GM23248 (cell line): ENCODE measurements around the gene ZSWIM4.

Source experiments
- EZH2 ChIP-seq: fragments of 200-600 bp; sonication (generic); IDR thresholded peaks from 2 replicates; pipeline ENCODE4 v1.6.1; 2018; ENCODE audit warnings: antibody characterized with exemption, mild to moderate bottlenecking; ENCODE audit not compliant: insufficient read depth, poor library complexity, severe bottlenecking
- EZH2phosphoT487 ChIP-seq: fragments of 200-600 bp; sonication (generic); IDR thresholded peaks from 2 replicates; pipeline ENCODE4 v1.6.1; 2018; ENCODE audit warnings: antibody characterized with exemption, moderate library complexity, mild to moderate bottlenecking, low read depth; ENCODE audit not compliant: insufficient read depth

GRCh38 chr19:13839130-13839937 is 44.1 kb downstream of the ZSWIM4 start:
- TF ChIP-seq EZH2 (no peak), EZH2phosphoT487 (no peak)
